Measurements from ENCODE around the gene FRMPD1. TPM values are rescaled to one million over a fixed set of nuclear protein-coding genes. Genes with fewer than 3 reads are reported as not detected.

The FRMPD1 gene
- total RNA-seq, 4 donors from 2014 or later = 0.27 to 4.6 (median 0.64) TPM; not detected in 1

DNA sequence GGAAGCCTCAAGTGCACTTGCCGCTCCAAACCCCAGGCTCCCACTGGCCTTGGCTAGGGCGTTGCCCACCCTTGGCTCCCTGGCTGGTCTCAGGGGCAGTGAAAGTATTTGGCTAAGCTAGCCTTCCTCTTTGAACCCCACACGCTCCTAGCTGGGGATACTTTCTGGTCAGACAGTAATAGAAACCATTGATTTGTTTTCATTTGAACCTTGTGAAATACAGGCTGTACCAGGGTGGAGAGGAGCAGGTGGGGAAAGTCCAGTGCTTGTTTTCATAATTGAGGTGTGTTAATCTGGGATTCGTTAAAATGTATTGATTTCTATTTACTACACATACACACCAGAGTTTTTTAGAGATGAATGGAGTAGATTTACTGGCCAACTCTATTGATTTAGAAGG, 57.0 kb downstream of the FRMPD1 start:
- Histone ChIP-seq H3K4me1 (no peaks in the 10 kb centered on the region), H3K27ac (no peak overlapping the region), H3K9me3 (no peaks in the 10 kb centered on the region), H3K36me3 (no peaks in the 10 kb centered on the region), H3K27me3 (peaks cover 3% of the 10 kb centered on the region), H3K4me3 (no peak overlapping the region)
- TF ChIP-seq, protein P1, sequence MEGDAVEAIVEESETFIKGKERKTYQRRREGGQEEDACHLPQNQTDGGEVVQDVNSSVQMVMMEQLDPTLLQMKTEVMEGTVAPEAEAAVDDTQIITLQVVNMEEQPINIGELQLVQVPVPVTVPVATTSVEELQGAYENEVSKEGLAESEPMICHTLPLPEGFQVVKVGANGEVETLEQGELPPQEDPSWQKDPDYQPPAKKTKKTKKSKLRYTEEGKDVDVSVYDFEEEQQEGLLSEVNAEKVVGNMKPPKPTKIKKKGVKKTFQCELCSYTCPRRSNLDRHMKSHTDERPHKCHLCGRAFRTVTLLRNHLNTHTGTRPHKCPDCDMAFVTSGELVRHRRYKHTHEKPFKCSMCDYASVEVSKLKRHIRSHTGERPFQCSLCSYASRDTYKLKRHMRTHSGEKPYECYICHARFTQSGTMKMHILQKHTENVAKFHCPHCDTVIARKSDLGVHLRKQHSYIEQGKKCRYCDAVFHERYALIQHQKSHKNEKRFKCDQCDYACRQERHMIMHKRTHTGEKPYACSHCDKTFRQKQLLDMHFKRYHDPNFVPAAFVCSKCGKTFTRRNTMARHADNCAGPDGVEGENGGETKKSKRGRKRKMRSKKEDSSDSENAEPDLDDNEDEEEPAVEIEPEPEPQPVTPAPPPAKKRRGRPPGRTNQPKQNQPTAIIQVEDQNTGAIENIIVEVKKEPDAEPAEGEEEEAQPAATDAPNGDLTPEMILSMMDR (IDR thresholded peaks at IDR 0.05) = no peak
- TF ChIP-seq POLR2AphosphoS5 (IDR thresholded peaks at IDR 0.05) = no peak
- TF ChIP-seq EP300 (IDR thresholded peaks at IDR 0.05; ENCODE audit: low read depth) = no peak
- TF ChIP-seq POLR2A (IDR thresholded peaks at IDR 0.05) = no peak
- intact Hi-C loops (cut with DNase I; ENCODE audit: low total_unique reads) = no loop called here
- in situ Hi-C loops (cut with MboI; ENCODE audit: low pct_ligation_motif_present in 1 of 4, low pct_unique_long_range_greater_than_20kb in 1 of 4, low sequenced_read_pairs in 3 of 4) = no loop called here
- DNase-seq = no peak
- whole genome bisulfite sequencing, 2 donors (ENCODE audit: low coverage in 1 of 2) = 83 to 93% methylated on average over 3 to 4 of the region's 4 CpGs

DNA sequence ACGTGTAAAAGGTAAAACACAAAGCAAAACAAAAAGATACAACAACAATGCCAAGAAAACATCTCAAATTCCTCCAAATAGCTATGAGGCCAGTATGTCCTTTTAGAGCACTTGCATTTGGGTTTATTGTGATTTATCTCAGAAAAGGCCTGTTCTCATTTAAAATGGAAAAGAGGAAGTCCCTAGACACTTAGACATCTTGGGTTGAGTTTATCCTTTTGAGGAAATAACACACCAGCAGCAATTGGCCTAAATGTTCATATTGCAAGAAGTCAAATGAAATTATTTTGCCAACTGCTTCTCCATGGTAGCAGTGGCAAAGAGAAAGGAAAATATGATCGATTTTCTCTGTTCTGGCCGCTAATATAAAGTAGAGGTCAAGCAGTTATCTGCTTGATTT, 59.3 kb downstream of the FRMPD1 start:
- 52 to 57% methylated on average over 3 of the region's 3 CpGs for WGBS, 2 donors (ENCODE audit: low coverage in 1 of 2)
- Histone ChIP-seq H3K9me3 (no peaks in the 10 kb centered on the region), H3K4me3 (no peak overlapping the region), H3K36me3 (no peaks in the 10 kb centered on the region), H3K27ac (no peak overlapping the region), H3K27me3 (peaks cover 3% of the 10 kb centered on the region), H3K4me1 (no peaks in the 10 kb centered on the region)
- in situ Hi-C loops (cut with MboI; ENCODE audit: low pct_ligation_motif_present in 1 of 4, low pct_unique_long_range_greater_than_20kb in 1 of 4, low sequenced_read_pairs in 3 of 4) = loop anchor here in 1 of 4 donors (10.0 kb wide), 1 partner anchor 65 kb away; no protein-coding TSS in a partner anchor
- TF ChIP-seq POLR2A (IDR thresholded peaks at IDR 0.05) (no peak), EP300 (IDR thresholded peaks at IDR 0.05; ENCODE audit: low read depth) (no peak), POLR2AphosphoS5 (IDR thresholded peaks at IDR 0.05) (no peak)
- intact Hi-C loops (cut with DNase I; ENCODE audit: low total_unique reads) = no loop called here
- no peak for DNase-seq

DNA sequence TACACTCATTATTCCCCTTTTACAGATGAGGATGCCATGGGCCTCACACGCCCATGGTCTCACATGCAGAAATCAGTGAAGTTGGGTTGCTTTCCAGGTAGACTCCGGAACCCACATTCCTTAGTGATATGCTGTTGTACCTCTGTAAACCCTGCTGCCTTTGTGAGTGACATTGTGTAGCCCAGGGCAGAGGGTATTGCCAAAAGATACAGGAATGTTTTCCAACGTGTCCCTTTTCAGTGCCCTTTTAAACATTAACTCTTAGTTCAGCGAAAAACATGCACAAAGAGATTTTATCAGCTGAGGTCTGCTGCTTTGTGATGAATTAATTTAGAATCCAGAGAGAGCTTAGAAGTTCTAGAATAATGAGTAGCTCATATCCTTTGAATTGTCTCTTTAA, 64.5 kb downstream of the FRMPD1 start:
- Histone ChIP-seq H3K27me3 (no peaks in the 10 kb centered on the region), H3K4me1 (no peaks in the 10 kb centered on the region), H3K36me3 (no peaks in the 10 kb centered on the region), H3K4me3 (no peak overlapping the region), H3K27ac (no peak overlapping the region), H3K9me3 (no peaks in the 10 kb centered on the region)
- DNase-seq = no peak
- in situ Hi-C loops (cut with MboI; ENCODE audit: low pct_ligation_motif_present in 1 of 4, low pct_unique_long_range_greater_than_20kb in 1 of 4, low sequenced_read_pairs in 3 of 4) = loop anchor here in 1 of 4 donors (10.0 kb wide), 1 partner anchor 60 kb away; no protein-coding TSS in a partner anchor
- 61 to 74% methylated on average over 3 to 4 of the region's 4 CpGs for WGBS, 2 donors (ENCODE audit: low coverage in 1 of 2)
- TF ChIP-seq, protein P1 (IDR thresholded peaks at IDR 0.05) = no peak
- TF ChIP-seq POLR2A (IDR thresholded peaks at IDR 0.05) (no peak), EP300 (IDR thresholded peaks at IDR 0.05; ENCODE audit: low read depth) (no peak), POLR2AphosphoS5 (IDR thresholded peaks at IDR 0.05) (no peak)
- intact Hi-C loops (cut with DNase I; ENCODE audit: low total_unique reads) = no loop called here

DNA sequence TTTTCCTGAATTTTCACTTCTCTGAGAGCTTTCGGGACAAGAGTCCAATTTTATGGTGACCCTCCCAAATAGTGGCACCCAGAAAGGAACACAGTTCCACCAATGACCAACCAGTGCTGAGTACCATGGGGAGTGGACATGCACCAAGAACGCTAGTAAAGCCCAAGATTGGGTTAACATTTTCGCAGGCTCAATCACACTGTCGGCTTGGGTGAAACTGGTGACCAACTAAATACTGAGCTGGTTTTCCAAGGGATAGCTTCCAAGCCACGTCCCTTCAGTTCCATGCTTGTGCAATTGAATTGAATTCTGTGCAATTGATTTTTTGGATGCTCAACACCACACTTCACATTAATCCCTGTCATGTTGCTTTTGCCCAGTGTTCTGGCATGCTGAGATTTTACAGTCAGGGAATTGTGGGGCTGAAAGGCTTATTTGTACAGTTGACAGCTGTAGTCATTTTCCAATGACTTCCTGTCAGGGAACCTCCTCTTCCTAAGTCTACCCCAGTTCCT, 65.3 kb downstream of the FRMPD1 start:
- H3K36me3 ChIP-seq = no peaks in the 10 kb centered on the region
- no peaks in the 10 kb centered on the region for H3K4me1 ChIP-seq
- TF ChIP-seq POLR2AphosphoS5 (IDR thresholded peaks at IDR 0.05) = no peak
- no peak for TF ChIP-seq POLR2A (IDR thresholded peaks at IDR 0.05)
- TF ChIP-seq EP300 (IDR thresholded peaks at IDR 0.05; ENCODE audit: low read depth) = no peak
- TF ChIP-seq, protein P1 (IDR thresholded peaks at IDR 0.05) = no peak
- no peak overlapping the region for H3K4me3 ChIP-seq
- H3K27me3 ChIP-seq = no peaks in the 10 kb centered on the region
- intact Hi-C loops (cut with DNase I; ENCODE audit: low total_unique reads) (no loop called here), in situ Hi-C loops (cut with MboI; ENCODE audit: low pct_ligation_motif_present in 1 of 4, low pct_unique_long_range_greater_than_20kb in 1 of 4, low sequenced_read_pairs in 3 of 4) (loop anchor here in 1 of 4 donors (10.0 kb wide), 1 partner anchor 59 kb away; no protein-coding TSS in a partner anchor)
- no peaks in the 10 kb centered on the region for H3K9me3 ChIP-seq
- 69 to 87% methylated on average over 4 to 5 of the region's 5 CpGs for WGBS, 2 donors (ENCODE audit: low coverage in 1 of 2)
- DNase-seq = no peak
- H3K27ac ChIP-seq = no peak overlapping the region
